IPS DF 6.9 (cell line): ENCODE results near the gene GLG1.
"Not testable (repeated sequence)": the region's sequence is repeated elsewhere in the genome, so short reads cannot be mapped to it uniquely, and the experiment has no call there.

Source experiments
- DNase-seq: peaks from one replicate; pipeline ENCODE4 v3.0.0-alpha.2; 2013; ENCODE audit warnings: low read depth, low spot score
- H3K27ac ChIP-seq: one replicate; pipeline ENCODE4 v1.5.1; 2013; ENCODE audit warnings: low read length, control low read depth
- H3K27me3 ChIP-seq: 2 replicates; pipeline ENCODE4 v1.6.1; 2013; ENCODE audit warnings: mild to moderate bottlenecking, low read length; ENCODE audit not compliant: control insufficient read depth, insufficient read depth
- H3K36me3 ChIP-seq: 2 replicates; pipeline ENCODE4 v1.6.1; 2013; ENCODE audit warnings: low read length; ENCODE audit not compliant: control insufficient read depth, insufficient read depth
- H3K4me1 ChIP-seq: 2 replicates; pipeline ENCODE4 v1.6.1; 2013; ENCODE audit warnings: low read length; ENCODE audit not compliant: control insufficient read depth, insufficient read depth
- H3K4me3 ChIP-seq: 2 replicates; pipeline ENCODE4 v1.5.1; 2013; ENCODE audit warnings: mild to moderate bottlenecking, low read length
- H3K9me3 ChIP-seq: 2 replicates; pipeline ENCODE4 v1.6.1; 2013; ENCODE audit warnings: low read length, inconsistent platforms; ENCODE audit not compliant: control insufficient read depth, insufficient read depth
- WGBS: extraction: QIAGEN DNeasy Blood & Tissue Kit; methylation state at CpG from one replicate; pipeline ENCODE4 v1.1.7; 2013; ENCODE audit warnings: mixed read lengths, missing lambda C conversion rate; ENCODE audit not compliant: insufficient read length, insufficient coverage; 5-methylcytosine and 5-hydroxymethylcytosine counted together

Gene GLG1

DNA sequence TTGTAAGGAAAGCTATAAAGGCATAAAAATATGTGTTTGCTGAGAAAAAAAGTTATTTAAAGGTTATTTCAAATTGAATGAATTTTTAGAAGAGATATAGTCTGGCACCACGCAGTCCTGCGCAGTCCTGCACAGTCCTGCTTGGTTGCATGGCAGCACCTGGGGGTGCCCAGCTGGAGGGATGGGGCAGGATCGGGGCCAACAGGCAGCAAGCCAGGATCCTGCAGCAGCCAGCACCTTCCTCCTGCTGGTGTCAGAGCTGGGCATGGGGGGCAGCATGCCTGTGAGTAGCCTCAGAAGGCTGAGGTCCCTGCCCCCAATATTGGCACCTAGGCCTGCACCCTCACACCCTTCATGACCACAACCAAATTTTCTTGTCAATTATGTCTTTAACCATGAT is 46.0 kb downstream of the GLG1 start:
- H3K27me3 ChIP-seq: no peaks in the 10 kb centered on the region
- no peaks in the 10 kb centered on the region for H3K36me3 ChIP-seq
- no peak overlapping the region for H3K27ac ChIP-seq
- H3K9me3 ChIP-seq: no peaks in the 10 kb centered on the region
- H3K4me3 ChIP-seq: no peak overlapping the region
- DNase-seq: no peak
- no peaks in the 10 kb centered on the region for H3K4me1 ChIP-seq
- WGBS: no CpG with 5 or more reads among the region's 3 CpGs

- Histone ChIP-seq H3K27ac (no peak overlapping the region), H3K36me3 (no peaks in the 10 kb centered on the region), H3K27me3 (no peaks in the 10 kb centered on the region), H3K9me3 (no peaks in the 10 kb centered on the region), H3K4me3 (no peak overlapping the region), H3K4me1 (no peaks in the 10 kb centered on the region)
- WGBS: no CpG with 5 or more reads among the region's 4 CpGs
- DNase-seq: no peak
Observed at GRCh38 chr16:74558873-74559272, 48.0 kb downstream of the GLG1 start.

DNA sequence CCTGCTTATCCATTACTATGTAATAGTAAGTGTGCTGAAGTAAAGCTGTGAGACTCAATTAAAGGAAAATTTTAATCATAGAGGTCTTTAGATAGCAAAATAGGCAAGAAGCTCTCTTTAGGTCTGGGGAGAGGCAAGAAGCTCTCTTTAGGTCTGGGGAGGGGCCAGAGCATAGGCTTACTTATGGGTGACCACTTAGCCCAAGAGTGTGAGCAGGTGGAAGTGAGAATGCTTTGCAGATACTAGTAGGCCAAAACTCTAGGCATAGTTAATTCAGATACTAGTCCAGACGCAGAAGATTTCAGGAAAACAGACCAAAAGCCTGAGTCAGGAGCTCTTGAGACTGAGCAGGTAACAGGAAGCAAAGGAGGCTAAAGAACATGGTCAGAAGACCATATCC is 49.6 kb downstream of the GLG1 start:
- H3K27me3 ChIP-seq: no peaks in the 10 kb centered on the region
- H3K4me3 ChIP-seq: no peak overlapping the region
- no peak for DNase-seq
- no peaks in the 10 kb centered on the region for H3K4me1 ChIP-seq
- H3K9me3 ChIP-seq: no peaks in the 10 kb centered on the region
- no CpG with 5 or more reads among the region's 1 CpG for WGBS
- no peaks in the 10 kb centered on the region for H3K36me3 ChIP-seq
- H3K27ac ChIP-seq: no peak overlapping the region

GRCh38 chr16:74556375-74556922 is 50.5 kb downstream of the GLG1 start:
- no peaks in the 10 kb centered on the region for H3K4me1 ChIP-seq
- WGBS: no CpG with 5 or more reads among the region's 1 CpG
- no peak for DNase-seq
- H3K9me3 ChIP-seq: no peaks in the 10 kb centered on the region
- H3K27me3 ChIP-seq: no peaks in the 10 kb centered on the region
- H3K4me3 ChIP-seq: no peak overlapping the region
- H3K36me3 ChIP-seq: no peaks in the 10 kb centered on the region
- H3K27ac ChIP-seq: no peak overlapping the region

DNA sequence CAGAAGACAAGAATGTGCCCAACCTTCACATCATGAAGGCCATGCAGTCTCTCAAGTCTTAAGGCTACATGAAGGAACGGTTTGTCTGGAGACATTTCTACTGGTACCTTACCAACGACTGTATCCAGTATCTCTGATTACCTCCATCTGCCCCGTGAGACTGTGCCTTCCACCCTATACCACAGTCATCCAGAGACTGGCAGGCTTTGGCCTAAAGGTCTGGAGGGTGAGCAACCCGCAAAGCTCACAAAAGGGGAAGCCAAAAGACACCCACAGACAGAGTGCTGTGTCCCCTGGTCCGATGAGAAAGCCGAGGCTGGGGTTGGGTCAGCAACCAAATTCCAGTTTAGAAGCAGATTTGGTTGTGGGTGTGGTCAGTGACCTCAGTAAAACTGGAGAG is 54.6 kb downstream of the GLG1 start:
- H3K27me3 ChIP-seq, H3K9me3 ChIP-seq, H3K27ac ChIP-seq, H3K36me3 ChIP-seq, DNase-seq, H3K4me3 ChIP-seq, H3K4me1 ChIP-seq: not testable (repeated sequence)
- no CpG with 5 or more reads among the region's 6 CpGs for WGBS

DNA sequence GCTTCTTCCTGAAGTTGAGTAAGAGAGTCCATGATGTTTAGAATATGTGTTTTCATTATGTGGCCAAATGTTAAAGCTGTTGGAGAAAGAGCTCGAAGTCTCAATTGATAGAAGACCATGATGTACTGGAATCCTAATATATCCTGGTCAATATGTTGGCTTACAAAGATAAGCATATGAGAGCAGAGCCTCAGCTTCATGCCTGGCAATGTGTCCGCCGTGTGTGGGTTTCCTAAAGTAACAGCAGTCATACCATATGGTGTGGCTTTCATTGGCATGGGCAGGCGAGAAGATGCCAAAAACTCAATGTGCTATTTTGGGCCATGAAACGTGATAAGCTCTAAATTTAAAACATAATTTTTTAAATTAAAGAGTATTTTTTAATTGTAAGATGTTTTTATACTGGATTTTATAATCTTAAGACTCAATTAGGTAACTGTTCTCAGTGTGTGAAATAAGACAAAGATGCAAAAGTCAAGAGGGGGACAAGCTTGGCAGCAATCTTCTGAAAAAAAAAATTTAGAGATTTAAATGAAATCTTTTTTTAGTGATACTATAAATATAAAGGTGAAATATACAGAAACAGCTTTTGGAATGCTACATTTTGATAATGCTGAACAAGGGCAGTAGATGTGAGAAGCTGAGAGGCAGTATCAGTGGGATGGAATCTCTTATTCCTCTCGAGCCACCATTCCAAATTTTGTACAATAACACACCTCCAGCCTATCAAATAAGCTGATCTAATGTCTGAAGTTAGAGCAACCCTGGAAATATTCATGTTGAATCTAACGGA is 56.5 kb downstream of the GLG1 start:
- WGBS: no CpG with 5 or more reads among the region's 7 CpGs
- not testable (repeated sequence) for H3K4me3 ChIP-seq, H3K36me3 ChIP-seq, H3K4me1 ChIP-seq, H3K9me3 ChIP-seq, DNase-seq, H3K27ac ChIP-seq, H3K27me3 ChIP-seq

DNA sequence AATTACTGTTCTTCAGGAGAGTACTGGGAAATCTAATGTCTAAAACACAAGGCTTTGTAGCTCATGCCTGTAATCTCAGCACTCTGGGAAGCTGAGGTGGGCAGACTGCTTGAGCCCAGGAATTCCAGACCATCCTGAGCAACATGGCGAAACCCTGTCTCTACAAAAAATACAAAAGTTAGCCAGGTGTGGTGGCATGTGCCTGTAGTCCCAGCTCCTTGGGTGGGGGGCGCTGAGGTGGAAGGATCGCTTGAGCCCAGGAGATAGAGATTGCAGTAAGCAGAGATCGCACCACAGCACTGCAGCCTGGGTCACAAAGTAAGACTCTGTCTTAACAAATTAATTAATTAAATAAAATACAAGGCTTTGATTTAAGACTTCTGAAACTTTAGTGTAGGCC is 60.8 kb downstream of the GLG1 start:
- no CpG with 5 or more reads among the region's 4 CpGs for WGBS
- H3K9me3 ChIP-seq, H3K27me3 ChIP-seq, H3K36me3 ChIP-seq, H3K4me1 ChIP-seq, H3K4me3 ChIP-seq, H3K27ac ChIP-seq, DNase-seq: not testable (repeated sequence)

GRCh38 chr16:74542911-74543578 is 63.9 kb downstream of the GLG1 start:
- not testable (repeated sequence) for H3K9me3 ChIP-seq, H3K27me3 ChIP-seq, H3K4me1 ChIP-seq, H3K4me3 ChIP-seq, DNase-seq, H3K27ac ChIP-seq, H3K36me3 ChIP-seq
- no CpG with 5 or more reads among the region's 3 CpGs for WGBS

DNA sequence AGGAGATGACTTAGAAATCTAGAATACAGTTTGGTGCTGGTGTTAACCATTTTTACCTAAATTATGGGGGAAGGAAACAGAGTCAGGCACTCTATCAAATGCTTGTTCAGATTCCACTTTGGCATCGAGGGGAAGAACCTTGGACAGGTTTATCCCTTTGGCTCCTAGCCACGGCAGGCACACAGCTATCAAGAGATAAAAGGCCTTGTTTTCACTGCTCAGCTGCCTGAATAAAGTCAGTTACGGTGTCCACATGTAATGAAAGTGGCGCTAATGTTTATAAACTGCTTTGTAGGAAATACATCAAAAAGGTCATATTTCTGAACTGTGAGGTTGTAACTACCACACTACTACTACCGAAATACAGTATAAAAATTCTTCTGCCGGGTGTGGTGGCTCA is 66.3 kb downstream of the GLG1 start:
- H3K4me1 ChIP-seq, DNase-seq, H3K4me3 ChIP-seq, H3K9me3 ChIP-seq, H3K27me3 ChIP-seq, H3K36me3 ChIP-seq, H3K27ac ChIP-seq: not testable (repeated sequence)
- WGBS: no CpG with 5 or more reads among the region's 6 CpGs

- not testable (repeated sequence) for H3K4me3 ChIP-seq, DNase-seq, H3K4me1 ChIP-seq, H3K9me3 ChIP-seq, H3K27me3 ChIP-seq, H3K36me3 ChIP-seq, H3K27ac ChIP-seq
- WGBS: no CpG with 5 or more reads among the region's 3 CpGs
Observed at GRCh38 chr16:74538801-74539200, 68.1 kb downstream of the GLG1 start.

DNA sequence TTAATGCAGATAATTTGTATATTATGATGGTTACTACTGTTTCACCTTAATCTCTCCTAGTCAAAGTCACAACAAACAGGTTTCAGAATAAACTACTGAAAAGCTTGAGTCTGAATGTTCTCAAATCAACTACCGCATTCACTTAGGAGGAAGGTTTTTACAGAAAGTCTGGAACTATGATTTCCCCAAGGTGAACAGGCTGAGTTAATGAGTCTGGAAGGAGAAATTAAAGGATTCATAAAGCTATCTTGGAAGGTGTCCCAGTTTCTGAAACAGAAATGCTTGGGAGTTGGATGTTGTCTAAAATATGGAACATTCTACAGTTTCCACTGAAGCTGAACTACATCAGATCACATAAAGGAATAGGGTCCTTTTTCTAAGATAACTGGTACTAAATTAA is 69.2 kb downstream of the GLG1 start:
- H3K4me1 ChIP-seq, H3K27me3 ChIP-seq, H3K9me3 ChIP-seq, H3K36me3 ChIP-seq, DNase-seq, H3K4me3 ChIP-seq, H3K27ac ChIP-seq: not testable (repeated sequence)
- WGBS: no CpG with 5 or more reads among the region's 1 CpG
